ENCODE results near the gene PDE11A. TPM values are rescaled to one million over a fixed set of nuclear protein-coding genes. Genes with fewer than 3 reads are reported as not detected.

The PDE11A gene
- total and polyA plus RNA-seq, 10 donors = 0.02 to 1.2 (median 0.22) TPM; not detected in 3

- H3K27me3 ChIP-seq (replicated peaks in 1 of 7) = no peaks in the 10 kb centered on the region
- no peaks in the 10 kb centered on the region for H3K4me1 ChIP-seq
- TF ChIP-seq CTCF (IDR thresholded peaks at IDR 0.05 in 8 of 11, conservative IDR thresholded peaks at IDR 0.05 in 3 of 11) (no peak), POLR2A (IDR thresholded peaks at IDR 0.05) (no peak), POLR2AphosphoS5 (IDR thresholded peaks at IDR 0.05) (no peak)
- no peak overlapping the region for H3K27ac ChIP-seq
- no peaks in the 10 kb centered on the region for H3K9me3 ChIP-seq
- no peak for DNase-seq
- H3K36me3 ChIP-seq = no peaks in the 10 kb centered on the region
- intact Hi-C loops (cut with DNase I; ENCODE audit: low total_unique reads) = no loop called here
- WGBS, 5 donors = 85 to 97% (median 88%) methylated on average over 2 of the region's 2 CpGs
- H3K4me3 ChIP-seq = no peak overlapping the region
Measured at GRCh38 chr2:177575358-177575757, 497.2 kb downstream of the PDE11A start.

DNA sequence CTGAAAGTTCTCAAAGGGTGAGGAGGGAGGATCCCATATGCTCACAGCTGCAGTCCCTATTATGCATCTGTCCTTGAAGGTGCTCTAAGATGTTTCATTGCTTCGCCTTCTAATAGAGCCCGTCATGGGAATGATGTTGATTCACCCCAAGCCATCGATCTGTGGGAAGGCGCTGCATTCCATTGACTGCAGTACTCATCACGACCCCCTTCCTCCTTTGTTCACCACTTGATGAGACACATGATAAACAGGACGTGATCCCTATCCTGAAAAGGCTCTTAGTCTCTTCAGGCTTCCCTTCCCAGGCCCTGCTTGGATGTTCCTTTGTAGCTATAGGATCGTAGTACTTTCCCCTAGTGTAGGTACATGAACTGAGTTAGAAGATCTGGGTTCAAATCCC is 498.2 kb downstream of the PDE11A start:
- intact Hi-C loops (cut with DNase I; ENCODE audit: low total_unique reads) = no loop called here
- no peak for TF ChIP-seq POLR2AphosphoS5 (IDR thresholded peaks at IDR 0.05)
- no peak for TF ChIP-seq POLR2A (IDR thresholded peaks at IDR 0.05)
- TF ChIP-seq CTCF (IDR thresholded peaks at IDR 0.05 in 8 of 11, conservative IDR thresholded peaks at IDR 0.05 in 3 of 11) = no peak
- WGBS, 5 donors = 88 to 92% (median 90%) methylated on average over 7 of the region's 7 CpGs
- Histone ChIP-seq H3K4me1 (no peaks in the 10 kb centered on the region), H3K27me3 (replicated peaks in 1 of 7) (no peaks in the 10 kb centered on the region), H3K4me3 (no peak overlapping the region), H3K9me3 (no peaks in the 10 kb centered on the region), H3K36me3 (no peaks in the 10 kb centered on the region), H3K27ac (no peak overlapping the region)
- no peak for DNase-seq

Small RNA genes lying within 50 kb of the gene (small RNA-seq; reads per million reads assigned to genes)
- gene AC011998.1 = 0 reads per million in 4 donors
- gene RNU6-629P = 0 reads per million in 4 donors

Other genes starting within 250 kb of the PDE11A start
- 10 to 100 TPM; 13.0 to 19.3 (median 15.9) TPM for gene RBM45, start 39.7 kb upstream of the PDE11A start, total RNA-seq
- 10 to 100 TPM; 15.2 to 18.3 (median 15.4) TPM for gene RBM45, start 39.7 kb upstream of the PDE11A start, polyA plus RNA-seq
- 1 to 10 TPM; 1.2 to 2.2 (median 1.6) TPM for gene OSBPL6, start 121.7 kb upstream of the PDE11A start, total RNA-seq
- under 1 TPM; 0.13 to 0.30 (median 0.13) TPM for gene OSBPL6, start 121.7 kb upstream of the PDE11A start, polyA plus RNA-seq